ENCODE results near the gene OCA2. TPM values are rescaled to one million over a fixed set of nuclear protein-coding genes. Genes with fewer than 3 reads are reported as not detected.
"Not testable (repeated sequence)": the region's sequence is repeated elsewhere in the genome, so short reads cannot be mapped to it uniquely, and the experiment has no call there.

Gene OCA2
- total RNA-seq, 2 donors from 2014 or later: 0.31 TPM; not detected in 1

- Histone ChIP-seq H3K36me3 (no peaks in the 10 kb centered on the region), H3K9me3 (no peaks in the 10 kb centered on the region), H3K4me1 (no peaks in the 10 kb centered on the region), H3K27me3 (no peaks in the 10 kb centered on the region), H3K4me3 (no peak overlapping the region), H3K27ac (no peak overlapping the region)
- TF ChIP-seq, protein P1, sequence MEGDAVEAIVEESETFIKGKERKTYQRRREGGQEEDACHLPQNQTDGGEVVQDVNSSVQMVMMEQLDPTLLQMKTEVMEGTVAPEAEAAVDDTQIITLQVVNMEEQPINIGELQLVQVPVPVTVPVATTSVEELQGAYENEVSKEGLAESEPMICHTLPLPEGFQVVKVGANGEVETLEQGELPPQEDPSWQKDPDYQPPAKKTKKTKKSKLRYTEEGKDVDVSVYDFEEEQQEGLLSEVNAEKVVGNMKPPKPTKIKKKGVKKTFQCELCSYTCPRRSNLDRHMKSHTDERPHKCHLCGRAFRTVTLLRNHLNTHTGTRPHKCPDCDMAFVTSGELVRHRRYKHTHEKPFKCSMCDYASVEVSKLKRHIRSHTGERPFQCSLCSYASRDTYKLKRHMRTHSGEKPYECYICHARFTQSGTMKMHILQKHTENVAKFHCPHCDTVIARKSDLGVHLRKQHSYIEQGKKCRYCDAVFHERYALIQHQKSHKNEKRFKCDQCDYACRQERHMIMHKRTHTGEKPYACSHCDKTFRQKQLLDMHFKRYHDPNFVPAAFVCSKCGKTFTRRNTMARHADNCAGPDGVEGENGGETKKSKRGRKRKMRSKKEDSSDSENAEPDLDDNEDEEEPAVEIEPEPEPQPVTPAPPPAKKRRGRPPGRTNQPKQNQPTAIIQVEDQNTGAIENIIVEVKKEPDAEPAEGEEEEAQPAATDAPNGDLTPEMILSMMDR (IDR thresholded peaks at IDR 0.05): no peak
- no peak for DNase-seq (ENCODE audit: low spot score)
Observed at GRCh38 chr15:27769652-27770051, 329.5 kb downstream of the OCA2 start.

DNA sequence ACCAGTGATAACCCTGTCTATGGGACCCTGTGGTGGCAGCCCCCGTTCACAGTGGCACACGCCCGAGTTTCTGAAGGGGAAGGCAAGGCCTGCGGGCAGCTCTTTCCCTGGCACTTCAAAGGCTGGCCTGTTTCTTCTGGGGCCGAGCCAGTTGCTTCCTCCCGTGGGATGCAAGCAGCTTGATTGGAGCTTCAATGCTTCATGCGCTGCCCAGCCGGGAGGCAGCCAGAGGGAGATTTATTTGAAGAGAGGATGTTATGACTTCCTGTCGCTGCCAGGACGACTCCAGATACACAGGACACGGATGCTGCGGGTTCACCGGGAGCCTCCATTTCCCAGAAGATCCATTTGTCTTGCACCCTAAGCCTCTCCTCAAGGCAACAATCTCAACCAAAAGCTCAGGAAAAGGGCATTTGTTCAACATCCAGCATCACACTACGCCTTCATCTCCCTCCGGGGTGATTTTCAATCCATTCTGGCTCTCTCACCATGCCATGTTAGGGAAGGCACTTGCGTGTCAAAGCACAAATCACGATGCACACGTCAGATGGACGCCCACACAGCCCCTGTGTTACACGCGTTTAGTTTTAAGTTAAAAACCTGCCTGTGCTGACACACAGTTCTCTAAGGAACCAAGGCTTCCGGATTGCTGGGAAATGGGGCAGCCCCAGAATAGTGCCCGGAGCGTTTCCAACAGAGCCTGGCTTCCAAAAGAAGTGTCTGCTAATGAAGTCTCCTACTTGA lies 330.2 kb downstream of the OCA2 start:
- H3K27ac ChIP-seq: no peak overlapping the region
- no peaks in the 10 kb centered on the region for H3K36me3 ChIP-seq
- H3K4me1 ChIP-seq: no peaks in the 10 kb centered on the region
- H3K27me3 ChIP-seq: no peaks in the 10 kb centered on the region
- TF ChIP-seq, protein P1 (IDR thresholded peaks at IDR 0.05): no peak
- H3K9me3 ChIP-seq: no peaks in the 10 kb centered on the region
- H3K4me3 ChIP-seq: no peak overlapping the region
- no peak for DNase-seq (ENCODE audit: low spot score)

GRCh38 chr15:27767918-27768640 lies 331.0 kb downstream of the OCA2 start:
- no peak for DNase-seq (ENCODE audit: low spot score)
- Histone ChIP-seq H3K36me3 (no peaks in the 10 kb centered on the region), H3K27ac (no peak overlapping the region), H3K4me1 (no peaks in the 10 kb centered on the region), H3K27me3 (no peaks in the 10 kb centered on the region), H3K9me3 (no peaks in the 10 kb centered on the region), H3K4me3 (no peak overlapping the region)
- TF ChIP-seq, protein P1 (IDR thresholded peaks at IDR 0.05): no peak

DNA sequence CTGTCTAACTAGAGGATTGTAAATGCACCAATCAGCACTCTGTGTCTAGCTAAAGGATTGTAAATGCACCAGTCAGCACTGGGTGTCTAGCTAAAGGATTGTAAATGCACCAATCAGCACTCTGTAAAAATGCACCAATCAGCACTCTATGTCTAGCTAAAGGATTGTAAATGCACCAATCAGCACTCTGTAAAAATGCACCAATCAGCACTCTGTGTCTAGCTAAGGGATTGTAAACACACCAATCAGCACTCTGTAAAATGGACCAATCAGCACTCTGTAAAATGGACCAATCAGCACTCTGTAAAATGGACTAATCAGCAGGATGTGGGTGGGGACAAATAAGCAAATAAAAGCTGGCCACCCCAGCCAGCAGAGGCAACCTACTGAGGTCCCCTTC lies 331.7 kb downstream of the OCA2 start:
- not testable (repeated sequence) for H3K27me3 ChIP-seq; H3K4me3 ChIP-seq; H3K4me1 ChIP-seq; H3K9me3 ChIP-seq; DNase-seq (ENCODE audit: low spot score); H3K27ac ChIP-seq; H3K36me3 ChIP-seq

GRCh38 chr15:27764339-27764738 lies 334.8 kb downstream of the OCA2 start:
- DNase-seq (ENCODE audit: low spot score): no peak
- H3K9me3 ChIP-seq: no peaks in the 10 kb centered on the region

GRCh38 chr15:27763514-27763913 lies 335.6 kb downstream of the OCA2 start:
- Histone ChIP-seq H3K4me1 (no peaks in the 10 kb centered on the region), H3K9me3 (no peaks in the 10 kb centered on the region), H3K4me3 (no peak overlapping the region), H3K36me3 (no peaks in the 10 kb centered on the region), H3K27me3 (no peaks in the 10 kb centered on the region), H3K27ac (no peak overlapping the region)
- TF ChIP-seq, protein P1 (IDR thresholded peaks at IDR 0.05): no peak
- no peak for DNase-seq (ENCODE audit: low spot score)

More at GRCh38 chr15:27764339-27764738, 334.8 kb downstream of the OCA2 start:
- Histone ChIP-seq H3K4me1 (no peaks in the 10 kb centered on the region), H3K4me3 (no peak overlapping the region), H3K27me3 (no peaks in the 10 kb centered on the region), H3K36me3 (no peaks in the 10 kb centered on the region), H3K27ac (no peak overlapping the region)
- TF ChIP-seq, protein P1 (IDR thresholded peaks at IDR 0.05): no peak

All from right atrium auricular region (tissue), 2 donors.